ENCODE measurements around the gene MRM3.

GRCh38 chr17:825216-825615, 43.1 kb downstream of the MRM3 start:
- TF ChIP-seq CTCF (conservative IDR thresholded peaks at IDR 0.05; ENCODE audit: low read length) = no peak
- TF ChIP-seq EZH2phosphoT487 (IDR thresholded peaks at IDR 0.05; ENCODE audit: borderline replicate concordance, low read depth, low read length) = no peak
